GM18520 (cell line): ENCODE measurements around the gene ITPRID1.

Experiments used
- ATAC-seq: cut with Tn5 transposase; IDR thresholded peaks from one replicate; pipeline ENCODE4 v1.9.1; 2021; ENCODE audit not compliant: unreplicated experiment

Gene ITPRID1

DNA sequence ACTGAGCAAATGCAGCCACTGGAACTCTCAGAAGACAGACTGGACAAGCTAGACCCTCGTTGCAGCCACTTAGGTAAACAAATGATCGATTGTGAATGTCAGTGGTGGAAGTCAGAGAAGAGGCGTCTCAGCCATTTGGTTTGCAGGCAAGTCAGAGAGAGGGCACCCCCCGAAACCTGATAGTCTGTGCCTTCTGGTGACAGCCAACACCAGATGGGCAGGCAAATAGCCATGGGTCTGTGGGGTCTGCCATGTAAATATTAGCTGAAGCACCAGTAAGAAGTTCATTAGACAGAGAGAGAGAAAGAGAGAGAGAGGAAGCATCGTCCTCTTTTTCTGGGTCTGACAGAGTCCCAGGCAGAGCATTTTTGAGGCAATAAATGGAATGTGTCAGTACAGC is 178.6 kb downstream of the ITPRID1 start:
- no peak for ATAC-seq

- ATAC-seq, result no peak
Measured at GRCh38 chr7:31692871-31693270, 179.0 kb downstream of the ITPRID1 start.

GRCh38 chr7:31695859-31696614 is 182.1 kb downstream of the ITPRID1 start:
- ATAC-seq, result peak; percentile 51

DNA sequence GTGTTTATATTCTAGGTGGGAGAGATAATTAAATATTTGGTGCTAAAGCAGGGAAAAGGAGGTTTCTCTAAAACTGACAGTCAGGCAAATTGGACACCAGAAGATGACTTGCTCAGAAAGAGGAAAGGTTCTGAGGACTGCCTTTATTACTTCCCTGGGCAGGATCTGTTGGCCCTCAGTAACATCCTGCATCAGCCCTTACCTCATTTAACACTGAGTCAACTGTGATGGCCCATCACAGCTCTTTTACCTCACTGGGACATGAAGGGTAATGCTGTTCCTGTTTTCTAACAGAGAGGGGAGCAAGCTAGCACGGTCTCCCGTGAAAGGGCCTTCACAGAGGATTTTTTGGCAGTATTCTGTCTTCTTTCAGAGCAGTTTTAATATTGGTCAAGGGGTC is 185.2 kb downstream of the ITPRID1 start:
- ATAC-seq, result no peak

DNA sequence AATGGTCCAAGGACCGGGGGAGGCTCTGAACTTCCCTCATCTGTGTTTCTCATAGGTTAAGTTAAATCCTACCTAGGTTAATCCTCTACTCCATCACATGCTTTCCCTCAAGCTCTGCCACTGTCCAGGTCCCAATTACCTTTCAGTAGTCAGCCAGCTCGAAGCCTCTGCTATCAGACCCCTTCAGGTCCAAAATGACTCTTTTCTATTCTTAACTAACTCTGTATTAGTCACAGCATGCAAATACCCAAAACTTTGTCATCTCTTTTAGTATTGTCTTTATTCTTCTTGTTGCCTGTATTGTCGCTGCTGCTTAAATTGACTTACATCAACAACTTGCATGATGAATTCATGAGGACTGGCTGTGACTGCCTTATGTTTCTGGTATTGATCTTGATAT is 188.5 kb downstream of the ITPRID1 start:
- no peak for ATAC-seq

- ATAC-seq, result peak; percentile 58
Measured at GRCh38 chr7:31705377-31705776, 191.5 kb downstream of the ITPRID1 start.

DNA sequence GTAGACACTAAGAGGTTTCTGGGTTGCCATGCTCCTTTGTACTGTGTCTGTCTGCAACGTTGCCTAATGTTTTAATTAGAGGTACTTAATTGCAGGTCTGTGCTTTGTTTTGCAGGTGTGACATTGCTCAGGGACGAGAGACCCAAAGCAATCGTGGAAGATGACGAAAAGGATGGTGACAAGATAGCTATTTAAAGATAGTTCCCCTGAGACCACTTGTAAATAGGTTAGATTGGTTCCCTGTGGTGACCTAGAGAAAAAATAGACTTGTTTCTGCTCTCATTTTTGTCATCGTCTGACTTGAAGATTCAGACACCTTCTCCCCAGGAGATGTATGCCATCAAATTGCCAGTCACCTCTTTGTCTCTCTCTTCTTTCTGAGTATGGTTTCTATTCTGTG is 193.2 kb downstream of the ITPRID1 start:
- no peak for ATAC-seq
